Stimulated activated CD8-positive, alpha-beta memory T cell treated with anti-CD3 and anti-CD28 coated beads, Interleukin-2, amount 100 ng/mL, for 1 hour (primary cell): ENCODE data around the gene SPIN1.

Source experiments
- DNase-seq, 2 donors: peaks; one replicate each; pipeline ENCODE4 v3.0.0-alpha.2; 2020; ENCODE audit warnings: low read depth in 2 of 2

Gene SPIN1

DNA sequence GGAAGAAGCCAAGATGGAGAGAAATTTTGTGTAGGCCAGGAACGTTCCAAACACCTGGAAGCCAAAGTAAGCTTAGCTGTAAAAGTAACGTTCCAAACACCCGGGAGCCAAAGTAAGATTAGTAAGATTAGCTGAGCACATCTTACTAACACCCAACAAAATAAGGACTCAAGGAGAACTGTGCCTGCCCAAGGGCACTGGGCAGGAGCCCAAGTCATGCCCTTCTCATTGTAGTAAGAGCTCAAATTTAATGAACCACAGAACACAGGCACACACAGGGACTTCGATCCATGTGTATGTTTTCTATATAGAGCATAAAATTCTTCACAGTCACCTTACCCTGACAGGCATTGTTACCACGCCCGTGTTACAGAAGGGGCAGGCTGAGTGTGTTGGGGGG is 110.6 kb downstream of the SPIN1 start:
- DNase-seq, result no peak

DNA sequence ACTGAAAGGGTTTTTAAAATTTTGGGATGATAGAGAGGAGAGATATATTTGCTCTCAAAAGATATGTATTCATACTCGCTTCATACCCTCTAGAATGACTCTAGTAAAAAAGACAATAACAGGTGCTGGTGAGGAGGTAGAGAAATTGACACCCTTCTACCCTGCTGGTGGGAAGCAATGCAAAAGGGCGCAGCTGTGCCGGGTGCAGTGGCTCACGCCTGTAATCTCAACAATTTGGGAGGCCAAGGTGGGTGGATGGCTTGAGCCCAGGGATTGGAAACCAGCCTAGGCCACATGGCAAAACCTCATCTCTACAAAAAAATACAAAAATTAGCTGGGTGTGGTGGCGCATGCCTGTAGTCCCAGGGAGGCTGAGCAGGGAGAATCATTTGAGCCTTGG is 112.8 kb downstream of the SPIN1 start:
- no peak for DNase-seq

DNA sequence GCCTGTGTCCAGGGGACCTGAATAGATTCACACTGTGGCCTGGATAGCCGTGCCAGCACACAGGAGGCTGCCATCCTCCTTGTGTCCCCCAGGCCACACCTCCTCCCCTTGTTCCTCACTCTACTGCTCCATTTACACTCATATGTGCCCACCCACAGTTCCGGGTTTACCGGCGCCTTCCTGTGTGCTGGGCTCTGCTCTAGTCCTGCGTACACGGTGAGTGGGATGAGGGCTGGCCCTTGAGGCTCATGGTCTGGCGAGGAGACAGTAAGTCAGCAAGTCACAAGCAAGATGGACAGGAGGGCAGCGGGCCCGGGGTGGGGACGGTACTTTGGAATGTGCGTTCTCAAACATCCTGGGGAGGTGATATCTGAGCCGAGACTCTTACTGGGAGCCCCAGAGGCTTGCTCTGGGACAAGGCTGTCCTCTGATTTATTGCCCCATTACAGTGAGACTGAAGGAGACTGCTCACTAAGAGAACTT is 114.3 kb downstream of the SPIN1 start:
- no peak for DNase-seq

DNA sequence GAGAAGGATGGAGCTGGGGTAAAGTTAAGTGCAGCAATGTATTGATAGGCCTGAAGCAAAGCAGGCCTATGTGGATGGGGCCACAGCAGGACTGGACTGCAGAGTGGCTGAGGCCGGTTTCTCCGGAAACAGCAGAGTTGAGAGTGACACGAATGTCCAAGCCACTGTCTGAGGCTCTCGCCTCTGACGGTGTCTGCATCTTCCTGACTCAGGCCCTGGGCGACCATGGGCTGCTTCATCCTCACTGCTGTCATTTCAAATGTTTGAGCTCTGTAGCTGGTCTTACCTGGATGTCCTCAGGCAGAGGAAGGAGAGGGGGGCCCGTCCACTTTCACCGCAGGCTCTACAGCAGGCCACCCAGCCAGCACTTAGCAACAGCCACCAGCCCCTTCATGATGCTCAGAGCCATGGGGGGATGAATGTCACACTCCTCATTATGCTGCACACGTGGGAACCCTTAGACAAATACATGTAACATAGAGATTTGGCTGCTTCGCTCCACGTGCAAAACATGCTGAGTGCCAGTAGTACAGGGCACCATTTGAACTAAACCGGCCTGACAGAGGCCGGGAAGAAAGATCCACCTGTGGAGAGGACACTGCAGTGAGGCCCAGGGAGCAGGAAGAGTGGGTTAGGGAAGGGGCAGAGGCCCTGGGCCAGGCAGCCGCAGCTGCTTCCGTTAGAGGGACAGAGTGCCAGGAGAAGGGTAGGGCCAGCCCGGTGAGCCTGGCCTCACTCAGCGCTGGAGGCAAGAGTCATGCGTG is 115.0 kb downstream of the SPIN1 start:
- no peak for DNase-seq

DNA sequence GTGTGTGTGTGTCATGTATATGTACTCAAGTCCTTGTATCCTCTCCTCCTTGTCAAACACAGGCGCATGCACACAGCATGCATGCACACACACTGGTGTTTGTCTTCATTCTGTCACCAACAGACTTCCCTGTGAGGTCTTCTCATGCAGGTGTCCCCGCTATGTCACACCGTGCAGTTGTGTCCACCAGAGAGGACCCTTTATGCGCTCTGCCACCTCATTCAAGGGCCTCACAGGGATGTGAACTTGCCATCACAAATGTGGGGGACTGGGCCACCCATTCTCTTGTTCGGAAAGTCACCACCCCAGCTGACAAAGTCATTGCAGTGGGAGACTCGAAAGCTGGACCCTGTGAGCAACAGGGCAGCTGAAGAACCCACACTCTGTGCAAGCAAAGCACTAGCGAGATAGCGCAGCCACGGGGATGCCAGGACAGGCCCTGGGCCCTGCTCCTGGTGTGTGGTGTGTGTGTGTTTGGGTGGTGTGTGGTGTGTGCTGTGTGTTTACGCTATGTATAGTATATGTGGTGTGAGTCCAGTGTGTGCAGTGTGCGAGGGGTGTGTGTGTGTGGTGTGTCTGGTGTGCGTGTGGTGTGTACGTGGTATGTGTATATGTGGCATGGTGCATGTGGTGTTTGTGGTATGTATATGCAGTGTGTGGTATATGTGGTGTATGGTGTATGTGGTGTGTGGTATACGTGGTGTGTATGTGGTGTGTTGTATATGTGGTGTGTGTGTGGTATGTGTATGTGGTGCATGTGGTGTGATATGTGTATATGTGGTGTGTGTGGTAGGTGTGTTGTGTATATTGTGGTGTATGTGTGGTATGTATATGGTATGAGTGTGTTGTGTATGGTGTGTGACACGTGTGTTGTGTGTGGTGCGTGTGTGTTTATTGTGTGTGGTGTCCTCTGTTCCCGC is 115.9 kb downstream of the SPIN1 start:
- no peak for DNase-seq

DNA sequence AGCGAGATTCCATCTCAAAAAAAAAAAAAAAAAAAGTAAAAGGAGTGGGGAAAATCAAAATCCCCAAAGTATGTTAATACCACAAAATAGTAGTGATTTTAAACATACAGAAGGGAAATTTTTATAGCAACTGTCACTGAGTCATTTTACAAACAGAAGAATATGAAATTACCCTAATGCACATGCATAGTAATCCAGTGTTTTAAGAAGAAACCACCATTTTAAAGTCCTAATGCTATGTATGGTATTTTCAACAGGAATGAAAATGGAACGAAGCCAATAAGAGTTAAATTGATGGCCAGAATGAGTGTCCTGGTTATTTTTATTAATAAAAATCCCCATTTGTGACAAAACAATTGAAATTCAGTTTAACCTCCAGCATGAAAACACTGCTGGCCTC is 120.1 kb downstream of the SPIN1 start:
- no peak for DNase-seq

DNA sequence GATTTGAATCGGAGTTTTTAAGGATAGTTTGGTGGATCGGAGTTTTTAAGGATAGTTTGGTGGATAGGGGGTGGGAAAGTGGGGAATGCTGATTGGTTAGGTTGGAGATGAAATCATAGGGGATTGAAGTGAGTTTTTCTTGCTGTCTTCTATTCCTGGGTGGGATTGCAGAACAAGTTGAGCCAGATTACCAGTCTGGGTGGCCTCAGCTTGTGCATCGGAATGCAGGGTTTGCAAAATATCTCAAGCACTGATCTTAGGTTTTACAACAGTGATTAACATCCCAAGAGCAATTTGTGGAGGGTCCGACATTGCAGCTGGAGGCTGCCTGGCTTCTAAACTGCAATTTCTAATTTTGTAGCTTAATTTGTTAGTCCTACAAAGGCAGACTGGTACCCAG is 123.7 kb downstream of the SPIN1 start:
- DNase-seq, result no peak

DNA sequence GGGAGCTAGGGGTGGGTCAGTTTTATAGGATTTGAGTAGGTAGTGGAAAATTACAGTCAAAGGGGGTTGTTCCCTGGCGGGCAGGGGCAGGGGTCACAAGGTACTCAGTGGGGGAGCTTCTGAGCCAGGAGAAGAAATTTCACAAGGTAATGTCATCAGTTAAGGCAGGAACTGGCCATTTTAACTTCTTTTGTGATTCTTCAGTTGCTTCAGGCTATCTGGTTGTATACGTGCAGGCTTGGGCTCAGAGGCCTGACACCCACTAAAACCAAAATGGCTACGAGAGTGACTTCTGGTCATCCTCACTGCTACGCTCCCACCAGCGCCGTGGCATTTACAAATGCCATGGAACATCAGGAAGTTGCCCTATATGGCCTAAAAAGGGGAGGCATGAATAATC is 126.0 kb downstream of the SPIN1 start:
- DNase-seq, result no peak

DNA sequence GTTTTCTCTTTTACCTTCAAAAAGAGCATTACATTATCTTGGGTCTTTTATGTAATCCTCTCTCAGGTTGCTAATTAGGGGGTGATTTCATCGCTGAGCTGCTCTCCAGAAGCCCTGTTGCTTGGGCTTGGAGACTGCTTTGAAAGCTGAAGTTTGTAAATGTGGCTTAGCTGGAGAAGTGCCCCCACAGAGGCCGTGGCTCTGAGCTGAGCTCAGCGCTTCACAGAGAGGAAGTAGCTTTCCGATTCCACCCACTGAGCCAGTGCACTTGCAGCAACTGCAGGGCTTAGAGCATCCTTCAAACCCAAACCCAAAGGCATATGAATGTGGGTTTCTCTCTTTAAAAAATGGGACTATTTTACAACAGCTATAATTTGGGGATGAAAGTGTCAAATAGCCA is 133.1 kb downstream of the SPIN1 start:
- no peak for DNase-seq

DNA sequence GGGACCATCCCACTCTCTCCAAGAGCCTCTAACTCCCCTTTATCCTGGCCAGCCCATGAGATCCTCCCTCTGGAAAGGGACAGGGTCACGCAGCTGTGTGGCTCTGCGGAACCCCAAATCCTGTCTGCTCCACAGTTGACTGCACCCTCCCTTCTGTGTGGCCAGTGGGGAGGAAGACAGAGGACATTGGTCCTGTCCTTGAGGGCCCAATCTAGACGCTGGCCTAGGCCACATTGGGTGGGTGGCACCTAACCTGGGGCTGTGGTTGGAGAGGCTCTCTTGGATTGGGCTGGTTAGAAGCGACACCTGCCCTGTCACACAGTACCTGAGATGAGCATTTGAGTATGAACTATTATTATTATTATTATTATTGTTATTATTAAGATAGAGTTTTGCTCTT is 134.1 kb downstream of the SPIN1 start:
- DNase-seq, result no peak

DNA sequence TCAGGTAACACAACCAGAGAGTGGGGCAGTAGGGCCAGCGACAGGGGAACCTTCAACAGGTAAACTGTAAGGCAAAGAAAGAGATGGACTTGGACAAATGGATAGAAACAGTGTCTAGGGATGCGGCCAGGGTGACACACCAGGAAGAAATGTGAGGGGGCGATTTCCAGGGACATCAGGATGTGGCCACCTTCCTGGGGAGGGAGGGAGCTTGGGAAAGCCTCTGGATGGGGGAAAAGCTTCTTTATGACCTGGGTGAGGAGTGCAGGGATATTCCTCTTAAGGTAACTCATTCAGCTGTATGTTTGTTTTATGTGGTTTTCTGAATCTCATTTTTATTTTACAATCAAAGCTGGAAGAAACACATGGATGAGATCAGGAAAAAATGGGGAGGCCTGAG is 134.8 kb downstream of the SPIN1 start:
- DNase-seq, result no peak

DNA sequence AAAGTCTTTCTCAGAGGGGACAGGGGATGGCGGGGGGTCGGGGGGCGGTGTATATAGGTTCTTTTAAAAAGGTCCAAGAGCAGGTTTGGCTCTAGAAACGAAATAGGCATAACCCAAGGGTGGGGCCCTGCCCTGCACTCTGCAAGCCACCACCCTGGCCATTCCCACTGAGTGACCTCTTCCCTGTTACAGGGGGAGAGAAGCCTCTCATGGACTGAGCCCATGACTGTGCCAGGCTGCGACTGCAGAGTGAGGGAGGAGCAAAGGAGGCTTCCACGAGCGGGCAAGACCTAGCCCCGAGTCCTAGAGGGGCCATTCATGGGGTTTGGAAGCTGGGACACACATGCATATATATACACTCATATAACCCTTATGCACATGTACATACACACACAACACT is 136.7 kb downstream of the SPIN1 start:
- no peak for DNase-seq

DNA sequence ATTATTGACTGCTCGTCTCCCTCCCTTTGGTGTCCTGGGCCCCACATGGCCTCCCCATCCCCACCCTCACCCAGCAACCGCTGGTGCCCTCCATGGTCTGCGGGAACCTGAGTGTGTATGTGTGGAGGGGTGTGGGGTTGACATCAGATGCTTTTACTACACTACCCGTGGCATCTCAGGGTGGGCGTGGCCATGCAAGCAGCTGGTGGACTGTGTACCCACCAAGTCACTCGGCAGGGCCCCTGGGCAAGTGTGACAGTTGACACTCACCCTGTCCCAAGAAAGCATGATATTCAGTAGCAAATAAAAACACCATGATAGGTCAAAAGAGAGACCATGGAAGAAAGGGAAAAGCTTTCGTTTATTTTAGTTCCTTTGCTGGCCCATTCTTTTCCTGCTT is 139.4 kb downstream of the SPIN1 start:
- DNase-seq, result no peak
